Calu3 (cell line): ENCODE results near the gene SNRPN. TPM values are rescaled to one million over a fixed set of nuclear protein-coding genes. Genes with fewer than 3 reads are reported as not detected.
"Not testable (repeated sequence)": the region's sequence is repeated elsewhere in the genome, so short reads cannot be mapped to it uniquely, and the experiment has no call there.

Source experiments
- BruUV-seq: library from RNA; stranded (reverse); fragments of 400-500 nt; replicated peaks from 2 replicates; lab custom pipeline; 2021; lab: Mats Ljungman, UMichigan
- CTCF ChIA-PET: fragments of 300-600 bp; sonication (Branson Sonifier 250); formaldehyde crosslinking; loops from one replicate; lab custom pipeline; 2022; ENCODE audit warnings: antibody characterized with exemption; lab: Charles Lee
- DNase-seq: peaks from one replicate; pipeline ENCODE4 v3.0.0; 2022
- H3K27ac Mint-ChIP-seq: one replicate; pipeline ENCODE4 v1.8.0; 2022; ENCODE audit warnings: mixed read lengths; ENCODE audit not compliant: unreplicated experiment
- H3K27me3 Mint-ChIP-seq: one replicate; pipeline ENCODE4 v1.8.0; 2022; ENCODE audit warnings: mixed read lengths; ENCODE audit not compliant: unreplicated experiment
- H3K36me3 Mint-ChIP-seq: one replicate; pipeline ENCODE4 v1.8.0; 2022; ENCODE audit warnings: mild to moderate bottlenecking, moderate library complexity, mixed read lengths; ENCODE audit not compliant: insufficient read depth, unreplicated experiment
- H3K4me1 Mint-ChIP-seq: one replicate; pipeline ENCODE4 v1.8.0; 2022; ENCODE audit warnings: mild to moderate bottlenecking, low read depth, mixed read lengths; ENCODE audit not compliant: unreplicated experiment
- H3K4me3 Mint-ChIP-seq: one replicate; pipeline ENCODE4 v1.8.0; 2022; ENCODE audit warnings: mild to moderate bottlenecking, low read depth, moderate library complexity, mixed read lengths; ENCODE audit not compliant: unreplicated experiment
- H3K9me3 Mint-ChIP-seq: one replicate; pipeline ENCODE4 v1.8.0; 2022; ENCODE audit warnings: low read depth, mixed read lengths; ENCODE audit not compliant: unreplicated experiment
- CTCF ChIP-seq: fragments of 200-600 bp; IDR thresholded peaks from one replicate; pipeline ENCODE4 v1.8.0; 2022; ENCODE audit warnings: antibody characterized with exemption; ENCODE audit not compliant: unreplicated experiment
- intact Hi-C: fragments of 100-400 bp; cut with micrococcal nuclease; formaldehyde crosslinking; loops from one replicate; pipeline ENCODE4 v1.10.0; 2022; ENCODE audit not compliant: unreplicated experiment
- total RNA-seq: library from RNA; stranded (reverse); gene quantifications from 2 replicates; pipeline ENCODE4 v1.2.3, GENCODE V29; 2022

Gene SNRPN
- total RNA-seq, 1 experiment from 2014 or later = not detected

- Mint-ChIP-seq H3K9me3 (peaks cover 5% of the 10 kb centered on the region), H3K36me3 (no peaks in the 10 kb centered on the region), H3K27me3 (no peaks in the 10 kb centered on the region), H3K4me3 (no peak overlapping the region), H3K27ac (no peak overlapping the region), H3K4me1 (no peaks in the 10 kb centered on the region)
- TF ChIP-seq CTCF = no peak
- no TSS peak for BruUV-seq
- DNase-seq = no peak
- CTCF ChIA-PET = no interaction called here
- intact Hi-C loops = no loop called here
These were observed 30.6 kb upstream of the SNRPN start for GRCh38 chr15:24924153-24924552.

GRCh38 chr15:24924621-24925020, 30.2 kb upstream of the SNRPN start:
- Mint-ChIP-seq H3K36me3 (no peaks in the 10 kb centered on the region), H3K4me3 (no peak overlapping the region), H3K27ac (no peak overlapping the region), H3K27me3 (no peaks in the 10 kb centered on the region), H3K9me3 (peaks cover 5% of the 10 kb centered on the region), H3K4me1 (no peaks in the 10 kb centered on the region)
- intact Hi-C loops = no loop called here
- no TSS peak for BruUV-seq
- no peak for TF ChIP-seq CTCF
- DNase-seq = no peak
- CTCF ChIA-PET = no interaction called here

- H3K27ac Mint-ChIP-seq, intact Hi-C loops, DNase-seq, H3K4me3 Mint-ChIP-seq, H3K27me3 Mint-ChIP-seq, H3K36me3 Mint-ChIP-seq, CTCF ChIA-PET, H3K9me3 Mint-ChIP-seq, H3K4me1 Mint-ChIP-seq, BruUV-seq: not testable (repeated sequence)
These were observed 22.7 kb upstream of the SNRPN start for GRCh38 chr15:24931874-24932732.

DNA sequence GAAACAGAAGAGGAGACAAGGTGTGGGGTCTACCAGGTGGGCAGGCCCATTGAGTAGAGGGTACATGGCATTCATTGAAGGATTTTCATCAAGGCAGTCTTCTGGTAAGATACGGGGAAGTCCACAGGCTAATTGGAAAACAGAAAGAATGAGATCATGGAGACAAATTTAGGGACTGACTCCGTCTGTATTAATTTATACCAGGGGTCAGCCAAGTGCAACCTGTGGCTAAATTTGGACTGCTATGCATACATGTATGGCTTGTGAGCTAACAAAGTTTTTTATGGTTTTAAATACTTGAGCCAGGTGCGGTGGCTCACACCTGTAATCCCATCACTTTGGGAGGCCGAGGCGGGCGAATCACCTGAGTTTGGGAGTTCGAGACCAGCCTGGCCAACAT, 21.1 kb upstream of the SNRPN start:
- CTCF ChIA-PET = no interaction called here
- Mint-ChIP-seq H3K36me3 (no peaks in the 10 kb centered on the region), H3K27me3 (no peaks in the 10 kb centered on the region), H3K4me1 (no peaks in the 10 kb centered on the region), H3K9me3 (peaks cover 7% of the 10 kb centered on the region), H3K27ac (no peak overlapping the region), H3K4me3 (no peak overlapping the region)
- no peak for TF ChIP-seq CTCF
- no peak for DNase-seq
- BruUV-seq = no TSS peak
- intact Hi-C loops = no loop called here

DNA sequence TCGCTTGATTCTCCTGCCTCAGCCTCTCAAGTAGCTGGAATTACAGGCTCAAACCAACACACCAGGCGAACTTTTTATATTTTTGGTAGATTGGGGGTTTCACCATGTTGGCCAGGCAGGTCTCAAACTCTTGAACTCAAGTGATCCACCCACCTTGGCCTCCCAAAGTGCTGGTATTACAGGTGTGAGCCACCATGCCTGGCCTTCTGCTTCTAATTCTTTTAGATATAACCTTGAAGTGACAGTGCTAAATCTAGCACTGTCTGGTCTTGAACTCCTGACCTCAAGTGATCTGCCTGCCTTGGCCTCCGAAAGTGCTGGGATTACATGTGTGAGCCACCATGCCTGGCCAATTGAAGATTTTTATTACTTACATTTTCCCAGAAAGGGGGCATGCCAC, 16.6 kb upstream of the SNRPN start:
- H3K9me3 Mint-ChIP-seq, H3K36me3 Mint-ChIP-seq, intact Hi-C loops, H3K27me3 Mint-ChIP-seq, H3K27ac Mint-ChIP-seq, CTCF ChIA-PET, H3K4me1 Mint-ChIP-seq, DNase-seq, BruUV-seq, H3K4me3 Mint-ChIP-seq: not testable (repeated sequence)
